ENCODE measurements around the gene FUT4. TPM values are rescaled to one million over a fixed set of nuclear protein-coding genes. Genes with fewer than 3 reads are reported as not detected.

Gene FUT4
- polyA plus RNA-seq, 1 donor from 2014 or later = 0.62 TPM

DNA sequence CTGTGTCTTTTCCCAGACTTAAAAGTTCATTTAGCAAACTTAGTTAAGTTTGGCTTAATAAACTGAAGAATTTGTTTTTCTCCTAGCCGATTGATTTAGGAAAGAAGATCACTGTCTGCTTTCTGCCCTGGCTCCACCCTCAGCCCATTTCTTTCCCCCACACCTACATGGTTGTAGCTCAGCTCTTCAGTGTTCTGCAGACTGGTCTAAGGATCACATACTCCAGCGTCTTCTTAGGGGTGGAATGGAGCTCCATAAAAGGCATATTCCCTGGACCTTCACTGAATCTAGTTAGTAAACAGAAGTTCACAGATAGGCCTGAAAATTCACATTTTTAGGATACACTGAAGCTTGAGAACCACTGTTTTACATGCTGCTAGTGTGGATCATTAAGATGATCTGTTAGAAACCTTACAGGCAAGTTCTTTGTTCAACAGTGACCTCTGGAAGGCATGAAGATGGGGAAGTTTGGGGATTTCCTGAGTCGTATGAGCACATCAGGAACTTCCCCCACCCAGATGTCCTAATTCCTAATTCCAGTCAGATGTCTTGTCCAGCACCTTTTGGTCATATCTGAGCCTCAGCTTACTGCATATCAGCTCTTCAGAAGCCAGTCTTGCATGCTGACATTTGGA is 40.3 kb downstream of the FUT4 start:
- Histone ChIP-seq H3K9me2 (ENCODE audit: insufficient read depth, low read length) (no peaks in the 10 kb centered on the region), H3K36me3 (ENCODE audit: insufficient read depth, low read length) (no peaks in the 10 kb centered on the region), H3K9ac (ENCODE audit: low read length) (no peak overlapping the region), H3K9me3 (ENCODE audit: low read length) (no peaks in the 10 kb centered on the region), H3K79me2 (replicated peaks; ENCODE audit: insufficient read depth, low read length) (no peaks in the 10 kb centered on the region), H2AFZ (ENCODE audit: low read depth, low read length) (no peak overlapping the region), H3K27me3 (ENCODE audit: insufficient read depth, low read depth, low read length) (no peaks in the 10 kb centered on the region), H3K27ac (ENCODE audit: low read length) (no peak overlapping the region), H3K4me2 (ENCODE audit: low read length) (no peak overlapping the region), H3F3A (ENCODE audit: insufficient read depth, low read length, poor library complexity, severe bottlenecking) (no peaks in the 10 kb centered on the region), H3K4me3 (ENCODE audit: low read length) (no peak overlapping the region), H4K20me1 (ENCODE audit: insufficient read depth) (no peaks in the 10 kb centered on the region)
- TF ChIP-seq SMC3 (conservative IDR thresholded peaks at IDR 0.05; ENCODE audit: poor library complexity) = no peak
- no peak for TF ChIP-seq RAD21 (conservative IDR thresholded peaks at IDR 0.05)
- TF ChIP-seq, protein P1, sequence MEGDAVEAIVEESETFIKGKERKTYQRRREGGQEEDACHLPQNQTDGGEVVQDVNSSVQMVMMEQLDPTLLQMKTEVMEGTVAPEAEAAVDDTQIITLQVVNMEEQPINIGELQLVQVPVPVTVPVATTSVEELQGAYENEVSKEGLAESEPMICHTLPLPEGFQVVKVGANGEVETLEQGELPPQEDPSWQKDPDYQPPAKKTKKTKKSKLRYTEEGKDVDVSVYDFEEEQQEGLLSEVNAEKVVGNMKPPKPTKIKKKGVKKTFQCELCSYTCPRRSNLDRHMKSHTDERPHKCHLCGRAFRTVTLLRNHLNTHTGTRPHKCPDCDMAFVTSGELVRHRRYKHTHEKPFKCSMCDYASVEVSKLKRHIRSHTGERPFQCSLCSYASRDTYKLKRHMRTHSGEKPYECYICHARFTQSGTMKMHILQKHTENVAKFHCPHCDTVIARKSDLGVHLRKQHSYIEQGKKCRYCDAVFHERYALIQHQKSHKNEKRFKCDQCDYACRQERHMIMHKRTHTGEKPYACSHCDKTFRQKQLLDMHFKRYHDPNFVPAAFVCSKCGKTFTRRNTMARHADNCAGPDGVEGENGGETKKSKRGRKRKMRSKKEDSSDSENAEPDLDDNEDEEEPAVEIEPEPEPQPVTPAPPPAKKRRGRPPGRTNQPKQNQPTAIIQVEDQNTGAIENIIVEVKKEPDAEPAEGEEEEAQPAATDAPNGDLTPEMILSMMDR (IDR thresholded peaks at IDR 0.05; ENCODE audit: poor library complexity, severe bottlenecking) = no peak
- TF ChIP-seq EZH2 (IDR thresholded peaks at IDR 0.05; ENCODE audit: borderline replicate concordance, insufficient read depth, low read length, poor library complexity, severe bottlenecking) = no peak
- TF ChIP-seq EP300 (conservative IDR thresholded peaks at IDR 0.05; ENCODE audit: poor library complexity, severe bottlenecking) = no peak
- TF ChIP-seq TAF1 (IDR thresholded peaks at IDR 0.05; ENCODE audit: low read depth) = no peak
- TF ChIP-seq, protein P2, sequence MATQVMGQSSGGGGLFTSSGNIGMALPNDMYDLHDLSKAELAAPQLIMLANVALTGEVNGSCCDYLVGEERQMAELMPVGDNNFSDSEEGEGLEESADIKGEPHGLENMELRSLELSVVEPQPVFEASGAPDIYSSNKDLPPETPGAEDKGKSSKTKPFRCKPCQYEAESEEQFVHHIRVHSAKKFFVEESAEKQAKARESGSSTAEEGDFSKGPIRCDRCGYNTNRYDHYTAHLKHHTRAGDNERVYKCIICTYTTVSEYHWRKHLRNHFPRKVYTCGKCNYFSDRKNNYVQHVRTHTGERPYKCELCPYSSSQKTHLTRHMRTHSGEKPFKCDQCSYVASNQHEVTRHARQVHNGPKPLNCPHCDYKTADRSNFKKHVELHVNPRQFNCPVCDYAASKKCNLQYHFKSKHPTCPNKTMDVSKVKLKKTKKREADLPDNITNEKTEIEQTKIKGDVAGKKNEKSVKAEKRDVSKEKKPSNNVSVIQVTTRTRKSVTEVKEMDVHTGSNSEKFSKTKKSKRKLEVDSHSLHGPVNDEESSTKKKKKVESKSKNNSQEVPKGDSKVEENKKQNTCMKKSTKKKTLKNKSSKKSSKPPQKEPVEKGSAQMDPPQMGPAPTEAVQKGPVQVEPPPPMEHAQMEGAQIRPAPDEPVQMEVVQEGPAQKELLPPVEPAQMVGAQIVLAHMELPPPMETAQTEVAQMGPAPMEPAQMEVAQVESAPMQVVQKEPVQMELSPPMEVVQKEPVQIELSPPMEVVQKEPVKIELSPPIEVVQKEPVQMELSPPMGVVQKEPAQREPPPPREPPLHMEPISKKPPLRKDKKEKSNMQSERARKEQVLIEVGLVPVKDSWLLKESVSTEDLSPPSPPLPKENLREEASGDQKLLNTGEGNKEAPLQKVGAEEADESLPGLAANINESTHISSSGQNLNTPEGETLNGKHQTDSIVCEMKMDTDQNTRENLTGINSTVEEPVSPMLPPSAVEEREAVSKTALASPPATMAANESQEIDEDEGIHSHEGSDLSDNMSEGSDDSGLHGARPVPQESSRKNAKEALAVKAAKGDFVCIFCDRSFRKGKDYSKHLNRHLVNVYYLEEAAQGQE (IDR thresholded peaks at IDR 0.05; ENCODE audit: borderline replicate concordance) = no peak
- TF ChIP-seq POLR2AphosphoS5 (IDR thresholded peaks at IDR 0.05) = no peak
- TF ChIP-seq MXI1 (conservative IDR thresholded peaks at IDR 0.05; ENCODE audit: poor library complexity, severe bottlenecking) = no peak

DNA sequence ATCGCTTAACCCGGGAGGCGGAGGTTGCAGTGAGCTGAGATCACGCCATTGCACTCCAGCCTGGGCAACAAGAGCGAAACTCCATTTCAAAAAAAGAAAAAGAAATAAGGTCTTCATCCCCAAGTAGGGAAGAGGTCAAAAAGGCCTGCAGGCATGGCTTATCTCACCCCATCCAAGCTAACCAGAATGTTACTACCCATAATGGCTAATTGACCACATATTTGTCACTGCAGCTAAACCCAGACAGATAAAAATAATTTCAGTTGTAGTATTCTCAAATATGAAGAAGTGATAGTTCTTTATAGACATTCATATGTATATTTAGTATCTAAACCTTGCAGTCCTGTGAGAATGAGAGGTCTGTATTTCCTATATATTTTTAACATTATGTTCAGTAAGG is 41.3 kb downstream of the FUT4 start:
- H3F3A ChIP-seq (ENCODE audit: insufficient read depth, low read length, poor library complexity, severe bottlenecking) = no peaks in the 10 kb centered on the region
- H4K20me1 ChIP-seq (ENCODE audit: insufficient read depth) = no peaks in the 10 kb centered on the region
- no peaks in the 10 kb centered on the region for H3K9me2 ChIP-seq (ENCODE audit: insufficient read depth, low read length)
- no peak overlapping the region for H3K4me3 ChIP-seq (ENCODE audit: low read length)
- no peak overlapping the region for H3K27ac ChIP-seq (ENCODE audit: low read length)
- no peak overlapping the region for H2AFZ ChIP-seq (ENCODE audit: low read depth, low read length)
- H3K79me2 ChIP-seq (replicated peaks; ENCODE audit: insufficient read depth, low read length) = no peaks in the 10 kb centered on the region
- no peak overlapping the region for H3K4me2 ChIP-seq (ENCODE audit: low read length)
- H3K9me3 ChIP-seq (ENCODE audit: low read length) = no peaks in the 10 kb centered on the region
- TF ChIP-seq, protein P1 (IDR thresholded peaks at IDR 0.05; ENCODE audit: poor library complexity, severe bottlenecking) = no peak
- TF ChIP-seq TAF1 (IDR thresholded peaks at IDR 0.05; ENCODE audit: low read depth) (no peak), SMC3 (conservative IDR thresholded peaks at IDR 0.05; ENCODE audit: poor library complexity) (no peak), EP300 (conservative IDR thresholded peaks at IDR 0.05; ENCODE audit: poor library complexity, severe bottlenecking) (no peak), POLR2AphosphoS5 (IDR thresholded peaks at IDR 0.05) (no peak), EZH2 (IDR thresholded peaks at IDR 0.05; ENCODE audit: borderline replicate concordance, insufficient read depth, low read length, poor library complexity, severe bottlenecking) (no peak), MXI1 (conservative IDR thresholded peaks at IDR 0.05; ENCODE audit: poor library complexity, severe bottlenecking) (no peak), RAD21 (conservative IDR thresholded peaks at IDR 0.05) (no peak)
- TF ChIP-seq, protein P2 (IDR thresholded peaks at IDR 0.05; ENCODE audit: borderline replicate concordance) = no peak
- H3K36me3 ChIP-seq (ENCODE audit: insufficient read depth, low read length) = no peaks in the 10 kb centered on the region
- H3K27me3 ChIP-seq (ENCODE audit: insufficient read depth, low read depth, low read length) = no peaks in the 10 kb centered on the region
- no peak overlapping the region for H3K9ac ChIP-seq (ENCODE audit: low read length)
